GM12873 (cell line): ENCODE results near the gene SLC9A3.

Experiments used
- TF ChIP-seq, protein P1 (sequence below): IDR thresholded peaks from 2 replicates; pipeline ENCODE4 v1.5.1; 2012; ENCODE audit warnings: low read depth, mild to moderate bottlenecking, moderate library complexity, low read length, control low read depth; ENCODE audit not compliant: insufficient read depth; ENCODE audit errors: missing control alignments

SLC9A3 gene

DNA sequence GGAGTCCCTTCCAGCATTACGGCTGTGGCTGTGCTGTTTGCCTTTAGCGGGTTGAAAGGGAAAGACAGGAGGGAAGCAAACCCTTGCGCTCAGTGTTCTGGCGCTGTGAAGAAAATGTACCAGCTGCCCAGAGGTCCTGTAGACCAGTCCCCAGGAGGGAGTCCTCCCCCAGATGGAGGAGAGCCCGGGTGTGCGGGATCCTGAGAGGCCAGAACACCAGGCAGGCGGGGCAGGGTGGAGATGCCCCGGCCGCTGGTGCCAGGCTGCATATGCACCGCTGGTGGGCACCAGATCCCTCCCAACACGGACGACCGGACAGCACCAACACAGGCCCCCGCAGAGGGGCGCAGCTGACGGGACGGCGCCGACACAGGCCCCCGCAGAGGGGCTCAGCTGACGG, 37.2 kb upstream of the SLC9A3 start:
- TF ChIP-seq, protein P1, sequence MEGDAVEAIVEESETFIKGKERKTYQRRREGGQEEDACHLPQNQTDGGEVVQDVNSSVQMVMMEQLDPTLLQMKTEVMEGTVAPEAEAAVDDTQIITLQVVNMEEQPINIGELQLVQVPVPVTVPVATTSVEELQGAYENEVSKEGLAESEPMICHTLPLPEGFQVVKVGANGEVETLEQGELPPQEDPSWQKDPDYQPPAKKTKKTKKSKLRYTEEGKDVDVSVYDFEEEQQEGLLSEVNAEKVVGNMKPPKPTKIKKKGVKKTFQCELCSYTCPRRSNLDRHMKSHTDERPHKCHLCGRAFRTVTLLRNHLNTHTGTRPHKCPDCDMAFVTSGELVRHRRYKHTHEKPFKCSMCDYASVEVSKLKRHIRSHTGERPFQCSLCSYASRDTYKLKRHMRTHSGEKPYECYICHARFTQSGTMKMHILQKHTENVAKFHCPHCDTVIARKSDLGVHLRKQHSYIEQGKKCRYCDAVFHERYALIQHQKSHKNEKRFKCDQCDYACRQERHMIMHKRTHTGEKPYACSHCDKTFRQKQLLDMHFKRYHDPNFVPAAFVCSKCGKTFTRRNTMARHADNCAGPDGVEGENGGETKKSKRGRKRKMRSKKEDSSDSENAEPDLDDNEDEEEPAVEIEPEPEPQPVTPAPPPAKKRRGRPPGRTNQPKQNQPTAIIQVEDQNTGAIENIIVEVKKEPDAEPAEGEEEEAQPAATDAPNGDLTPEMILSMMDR = no peak

DNA sequence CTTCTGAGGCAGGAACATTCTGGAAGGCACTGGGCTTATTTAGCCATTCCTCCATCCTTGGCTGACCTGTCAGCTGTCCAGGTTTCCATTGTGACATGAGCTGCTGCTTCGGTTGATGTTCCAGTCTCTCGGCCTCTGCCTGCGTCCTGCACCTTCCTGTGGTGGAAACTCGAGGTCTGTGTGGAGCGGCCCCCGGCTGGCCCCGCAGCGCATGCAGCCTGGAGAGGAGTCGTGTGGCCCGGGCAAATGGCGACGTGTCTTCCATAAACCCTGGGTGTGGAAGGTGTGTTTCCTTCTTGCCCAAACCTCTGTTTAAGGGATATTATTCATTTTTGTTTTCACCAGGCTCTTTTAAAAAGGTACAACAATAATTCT, 36.5 kb upstream of the SLC9A3 start:
- TF ChIP-seq, protein P1 = no peak

DNA sequence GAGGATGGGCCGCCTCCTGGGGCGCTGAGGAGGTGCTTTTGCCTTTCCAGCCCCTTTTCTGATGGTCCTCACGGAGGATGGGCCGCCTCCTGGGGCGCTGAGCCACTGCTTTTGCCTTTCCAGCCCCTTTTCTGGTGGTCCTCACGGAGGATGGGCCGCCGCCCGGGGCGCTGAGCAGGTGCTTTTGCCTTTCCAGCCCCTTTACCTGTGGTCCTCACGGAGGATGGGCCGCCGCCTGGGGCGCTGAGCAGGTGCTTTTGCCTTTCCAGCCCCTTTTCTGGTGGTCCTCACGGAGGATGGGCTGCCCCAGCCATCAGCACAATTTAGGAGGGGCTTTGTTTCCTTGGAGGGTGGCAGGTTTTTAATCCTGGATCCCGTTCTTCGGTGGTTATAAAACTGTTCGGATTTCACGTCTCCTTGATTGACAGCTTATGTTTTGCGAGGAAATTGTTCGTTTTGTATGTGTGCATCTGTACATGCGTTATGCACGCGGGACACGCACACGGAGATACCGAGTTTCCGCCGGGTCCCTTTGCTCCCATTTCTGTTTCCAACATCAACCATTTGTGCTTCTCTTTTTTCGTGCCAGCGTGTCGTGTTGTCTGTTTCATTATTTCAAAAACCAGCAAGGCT, 34.7 kb upstream of the SLC9A3 start:
- TF ChIP-seq, protein P1 = no peak

DNA sequence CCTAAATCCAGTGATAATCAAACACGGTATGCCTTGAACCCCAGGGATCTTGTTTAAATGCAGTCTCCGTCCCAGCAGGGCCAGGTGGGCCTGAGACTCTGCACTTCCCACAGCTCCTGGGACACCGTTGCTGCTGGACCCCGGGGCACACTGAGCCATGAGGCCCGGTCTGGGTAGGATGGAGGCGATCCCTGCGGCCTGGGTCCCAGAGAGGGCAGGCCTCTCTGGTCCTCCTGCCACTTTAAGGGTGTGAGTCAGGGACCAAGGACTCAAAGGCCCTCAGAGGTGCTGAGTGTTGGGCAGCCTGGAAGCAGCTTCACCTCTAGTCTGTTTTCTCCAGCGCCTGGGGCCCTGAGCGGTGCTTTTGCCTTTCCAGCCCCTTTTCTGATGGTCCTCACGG, 34.1 kb upstream of the SLC9A3 start:
- TF ChIP-seq, protein P1 = no peak

DNA sequence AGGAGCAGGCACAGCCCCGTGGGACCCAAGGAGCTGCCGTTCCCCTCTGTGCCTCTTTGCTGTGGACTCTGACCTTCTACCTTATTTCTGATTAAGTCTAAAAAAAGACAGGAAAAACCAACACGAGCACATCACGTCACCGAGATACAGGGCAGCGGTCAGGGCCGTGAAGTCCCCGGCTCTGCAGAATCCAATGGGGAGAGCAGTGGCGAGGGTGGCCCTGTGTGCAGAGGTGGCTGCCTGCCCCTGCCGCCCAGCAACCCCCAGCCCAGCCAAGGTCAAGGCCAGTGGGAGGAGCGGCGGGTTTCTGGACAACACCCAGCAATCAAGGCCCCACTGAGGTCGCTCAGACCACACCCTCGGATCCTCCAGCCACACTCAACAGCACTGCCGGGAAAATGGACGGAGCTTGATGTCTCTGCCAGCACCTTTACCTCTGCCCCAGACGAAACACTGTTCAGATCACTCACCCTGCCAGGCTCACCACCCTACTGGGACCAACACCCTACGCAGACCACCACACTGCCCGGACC, 32.7 kb upstream of the SLC9A3 start:
- TF ChIP-seq, protein P1 = no peak

DNA sequence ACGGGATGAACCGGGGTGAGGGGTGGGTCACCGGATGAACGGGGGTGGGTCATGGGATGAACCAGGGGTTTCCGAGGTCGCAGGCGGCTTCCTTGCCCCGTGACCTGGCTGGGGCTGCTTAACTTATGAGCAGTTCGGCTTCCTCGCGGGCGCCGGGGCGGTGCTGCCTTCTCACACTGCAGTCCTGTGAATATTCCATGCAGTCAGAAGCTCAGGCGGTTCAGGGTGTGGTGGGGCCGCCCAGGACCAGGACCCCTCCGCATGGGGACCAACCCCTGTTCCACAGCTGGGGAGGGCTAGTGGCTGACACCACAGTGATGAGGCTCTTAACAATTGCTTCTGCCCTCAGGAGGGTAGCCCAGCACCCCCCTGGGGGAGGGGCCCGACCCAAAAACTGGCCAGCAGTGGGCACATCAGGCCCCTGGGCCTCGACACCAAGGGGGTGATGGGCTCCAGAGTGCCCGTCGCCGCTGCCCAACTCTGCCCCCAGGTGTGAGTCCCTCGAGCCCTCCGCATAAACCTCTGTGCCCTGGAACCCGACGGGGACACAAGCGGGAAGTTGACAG, 30.9 kb upstream of the SLC9A3 start:
- TF ChIP-seq, protein P1 = no peak

DNA sequence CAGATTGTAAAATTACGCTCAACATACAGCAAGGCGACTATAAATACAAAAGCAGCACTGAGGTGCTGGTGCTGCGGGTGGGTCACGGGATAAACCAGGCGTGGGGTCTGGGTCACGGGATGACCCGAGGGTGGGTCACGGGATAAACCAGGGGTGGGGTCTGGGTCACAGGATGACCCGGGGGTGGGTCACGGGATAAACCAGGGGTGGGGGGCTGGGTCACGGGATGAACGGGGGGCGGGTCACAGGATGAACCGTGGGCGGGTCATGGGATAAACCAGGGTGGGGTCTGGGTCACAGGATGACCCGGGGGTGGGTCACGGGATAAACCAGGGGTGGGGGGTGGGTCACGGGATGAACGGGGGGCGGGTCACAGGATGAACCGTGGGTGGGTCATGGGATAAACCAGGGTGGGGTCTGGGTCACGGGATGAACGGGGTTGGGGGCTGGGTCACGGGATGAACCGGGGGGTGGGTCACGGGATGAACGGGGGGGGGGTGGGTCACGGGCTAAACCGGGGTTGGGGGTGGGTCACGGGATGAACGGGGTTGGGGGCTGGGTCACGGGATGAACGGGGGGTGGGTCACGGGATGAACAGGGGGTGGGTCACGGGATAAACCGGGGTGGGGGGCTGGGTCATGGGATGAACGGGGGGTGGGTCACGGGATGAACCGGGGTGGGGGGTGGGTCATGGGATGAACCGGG, 30.2 kb upstream of the SLC9A3 start:
- TF ChIP-seq, protein P1 = no peak
